ENCODE results near the gene PSMG3. TPM values are rescaled to one million over a fixed set of nuclear protein-coding genes. Genes with fewer than 3 reads are reported as not detected.

PSMG3 gene
- total RNA-seq, 4 donors from 2014 or later = 13.5 to 39.7 (median 31.5) TPM

- no peak for TF ChIP-seq CTCF (IDR thresholded peaks at IDR 0.05; ENCODE audit: low read depth)
Observed at GRCh38 chr7:1541431-1542162, 28.2 kb downstream of the PSMG3 start.

- TF ChIP-seq CTCF (IDR thresholded peaks at IDR 0.05; ENCODE audit: low read depth) = no peak
Observed at GRCh38 chr7:1540776-1541271, 29.0 kb downstream of the PSMG3 start.

GRCh38 chr7:1539882-1540775, 29.7 kb downstream of the PSMG3 start:
- no peak for TF ChIP-seq CTCF (IDR thresholded peaks at IDR 0.05; ENCODE audit: low read depth)

GRCh38 chr7:1539181-1539881, 30.5 kb downstream of the PSMG3 start:
- TF ChIP-seq CTCF (IDR thresholded peaks at IDR 0.05; ENCODE audit: low read depth) = no peak

GRCh38 chr7:1538544-1539180, 31.2 kb downstream of the PSMG3 start:
- TF ChIP-seq CTCF (IDR thresholded peaks at IDR 0.05; ENCODE audit: low read depth) = no peak

GRCh38 chr7:1537535-1538412, 32.1 kb downstream of the PSMG3 start:
- TF ChIP-seq CTCF (IDR thresholded peaks at IDR 0.05; ENCODE audit: low read depth) = no peak

All from subcutaneous adipose tissue (tissue), 4 donors.